Effector memory CD8-positive, alpha-beta T cell (primary cell): ENCODE data around the gene TEF.
A peak's percentile ranks its signal among the peaks of the same experiment; 100 is the strongest.
"Not testable (repeated sequence)": the region's sequence is repeated elsewhere in the genome, so short reads cannot be mapped to it uniquely, and the experiment has no call there.

Source experiments
- ATAC-seq: fragments of 150-1000 bp; cut with Tn5 transposase; replicated peaks from 2 replicates; pipeline ENCODE4 v1.10.0; 2021; ENCODE audit warnings: mild to moderate bottlenecking, moderate library complexity
- DNase-seq, 3 experiments: peaks; one replicate each; pipeline ENCODE4 v3.0.0; 2021
- H3K27ac Mint-ChIP-seq, 2 donors: one replicate each; pipeline ENCODE4 v1.8.0; 2022; ENCODE audit warnings: mild to moderate bottlenecking in 2 of 2, mixed read lengths in 2 of 2, moderate library complexity in 2 of 2
- H3K27me3 Mint-ChIP-seq, 2 donors: one replicate each; pipeline ENCODE4 v1.8.0; 2022; ENCODE audit warnings: mixed read lengths in 2 of 2
- H3K36me3 Mint-ChIP-seq: one replicate; pipeline ENCODE4 v1.8.0; 2022; ENCODE audit warnings: mild to moderate bottlenecking, moderate library complexity, mixed read lengths; ENCODE audit not compliant: insufficient read depth
- H3K4me1 Mint-ChIP-seq, 2 donors: one replicate each; pipeline ENCODE4 v1.8.0; 2022; ENCODE audit warnings: low read depth in 2 of 2, mixed read lengths in 2 of 2
- H3K4me3 Mint-ChIP-seq, 2 donors: one replicate each; pipeline ENCODE4 v1.8.0; 2022; ENCODE audit warnings: mild to moderate bottlenecking in 2 of 2, mixed read lengths in 2 of 2, moderate library complexity in 2 of 2
- H3K9me3 Mint-ChIP-seq, 2 donors: one replicate each; pipeline ENCODE4 v1.8.0; 2022; ENCODE audit warnings: mixed read lengths in 2 of 2

TEF gene

GRCh38 chr22:41402851-41403250, 21.1 kb downstream of the TEF start:
- not testable (repeated sequence) for DNase-seq, H3K27me3 Mint-ChIP-seq, ATAC-seq, H3K4me3 Mint-ChIP-seq, H3K9me3 Mint-ChIP-seq, H3K36me3 Mint-ChIP-seq, H3K4me1 Mint-ChIP-seq, H3K27ac Mint-ChIP-seq

- H3K27me3 Mint-ChIP-seq = no peaks in the 10 kb centered on the region
- H3K9me3 Mint-ChIP-seq = no peaks in the 10 kb centered on the region
- H3K4me3 Mint-ChIP-seq = no peak overlapping the region
- peak; percentile 82 to 85 (median 83) for DNase-seq
- peak; percentile 100 for ATAC-seq
- no peaks in the 10 kb centered on the region for H3K36me3 Mint-ChIP-seq
- peaks cover 5 to 6% of the 10 kb centered on the region in 2 donors for H3K4me1 Mint-ChIP-seq
- H3K27ac Mint-ChIP-seq = peak overlapping the region; percentile 5 to 47
These were observed 22.0 kb downstream of the TEF start for GRCh38 chr22:41403532-41404318.

- Mint-ChIP-seq H3K4me3 (no peak overlapping the region), H3K27ac (no peak overlapping the region), H3K36me3 (no peaks in the 10 kb centered on the region), H3K9me3 (no peaks in the 10 kb centered on the region), H3K4me1 (peaks cover 5 to 10% of the 10 kb centered on the region in 2 donors), H3K27me3 (no peaks in the 10 kb centered on the region)
- DNase-seq (no peak), ATAC-seq (no peak)
These were observed 23.8 kb downstream of the TEF start for GRCh38 chr22:41405588-41405987.

GRCh38 chr22:41406410-41406809, 24.7 kb downstream of the TEF start:
- no peaks in the 10 kb centered on the region for H3K27me3 Mint-ChIP-seq
- no peak overlapping the region for H3K4me3 Mint-ChIP-seq
- no peaks in the 10 kb centered on the region for H3K9me3 Mint-ChIP-seq
- DNase-seq (no peak), ATAC-seq (no peak)
- no peaks in the 10 kb centered on the region for H3K36me3 Mint-ChIP-seq
- no peak overlapping the region for H3K27ac Mint-ChIP-seq
- H3K4me1 Mint-ChIP-seq = peaks cover 5 to 11% of the 10 kb centered on the region in 2 donors

GRCh38 chr22:41407433-41407832, 25.7 kb downstream of the TEF start:
- Mint-ChIP-seq H3K9me3 (no peaks in the 10 kb centered on the region), H3K27me3 (no peaks in the 10 kb centered on the region), H3K4me1 (peaks cover 12 to 18% of the 10 kb centered on the region in 2 donors), H3K4me3 (no peak overlapping the region), H3K36me3 (peaks cover under 1% of the 10 kb centered on the region), H3K27ac (peak overlapping the region in 1 of 2 donors; percentile 60)
- DNase-seq (no peak), ATAC-seq (no peak)

GRCh38 chr22:41408665-41409064, 26.9 kb downstream of the TEF start:
- Mint-ChIP-seq H3K36me3 (peaks cover 13% of the 10 kb centered on the region), H3K9me3 (no peaks in the 10 kb centered on the region), H3K27me3 (no peaks in the 10 kb centered on the region), H3K4me1 (peaks cover 13 to 20% of the 10 kb centered on the region in 2 donors), H3K27ac (peak overlapping the region in 1 of 2 donors; percentile 15), H3K4me3 (no peak overlapping the region)
- no peak for DNase-seq
- ATAC-seq = no peak

- H3K36me3 Mint-ChIP-seq = peaks cover 21% of the 10 kb centered on the region
- H3K27me3 Mint-ChIP-seq = no peaks in the 10 kb centered on the region
- ATAC-seq (no peak), DNase-seq (no peak)
- no peaks in the 10 kb centered on the region for H3K9me3 Mint-ChIP-seq
- H3K4me1 Mint-ChIP-seq = peaks cover 16 to 20% of the 10 kb centered on the region in 2 donors
- H3K27ac Mint-ChIP-seq = peak overlapping the region; percentile 41 to 100
- no peak overlapping the region for H3K4me3 Mint-ChIP-seq
These were observed 28.6 kb downstream of the TEF start for GRCh38 chr22:41410311-41410751.

- peaks cover 21 to 23% of the 10 kb centered on the region in 2 donors for H3K4me1 Mint-ChIP-seq
- no peak for DNase-seq
- H3K27me3 Mint-ChIP-seq = no peaks in the 10 kb centered on the region
- H3K4me3 Mint-ChIP-seq = peak overlapping the region in 1 of 2 donors; percentile 37
- peaks cover 22% of the 10 kb centered on the region for H3K36me3 Mint-ChIP-seq
- no peak for ATAC-seq
- H3K27ac Mint-ChIP-seq = peak overlapping the region; percentile 99 to 100
- H3K9me3 Mint-ChIP-seq = no peaks in the 10 kb centered on the region
These were observed 29.5 kb downstream of the TEF start for GRCh38 chr22:41411021-41411851.

GRCh38 chr22:41415554-41415953, 33.8 kb downstream of the TEF start:
- peak overlapping the region; percentile 95 to 100 for H3K4me3 Mint-ChIP-seq
- no peaks in the 10 kb centered on the region for H3K9me3 Mint-ChIP-seq
- H3K4me1 Mint-ChIP-seq = peaks cover 17 to 25% of the 10 kb centered on the region in 2 donors
- no peaks in the 10 kb centered on the region for H3K27me3 Mint-ChIP-seq
- ATAC-seq (no peak), DNase-seq (no peak)
- peaks cover 24% of the 10 kb centered on the region for H3K36me3 Mint-ChIP-seq
- peak overlapping the region; percentile 71 to 100 for H3K27ac Mint-ChIP-seq

- Mint-ChIP-seq H3K27ac (peak overlapping the region; percentile 32 to 63), H3K4me1 (peaks cover 5 to 15% of the 10 kb centered on the region in 2 donors), H3K4me3 (no peak overlapping the region), H3K9me3 (no peaks in the 10 kb centered on the region), H3K27me3 (no peaks in the 10 kb centered on the region), H3K36me3 (peaks cover 29% of the 10 kb centered on the region)
- DNase-seq (no peak), ATAC-seq (no peak)
These were observed 36.1 kb downstream of the TEF start for GRCh38 chr22:41417622-41418390.

- DNase-seq (no peak), ATAC-seq (no peak)
- no peaks in the 10 kb centered on the region for H3K27me3 Mint-ChIP-seq
- H3K4me1 Mint-ChIP-seq = peaks cover 4 to 15% of the 10 kb centered on the region in 2 donors
- H3K36me3 Mint-ChIP-seq = peaks cover 27% of the 10 kb centered on the region
- no peaks in the 10 kb centered on the region for H3K9me3 Mint-ChIP-seq
- no peak overlapping the region for H3K4me3 Mint-ChIP-seq
- peak overlapping the region; percentile 32 to 63 for H3K27ac Mint-ChIP-seq
These were observed 37.0 kb downstream of the TEF start for GRCh38 chr22:41418717-41419116.

- no peak for DNase-seq
- H3K27me3 Mint-ChIP-seq = no peaks in the 10 kb centered on the region
- H3K36me3 Mint-ChIP-seq = peaks cover 68% of the 10 kb centered on the region
- H3K4me3 Mint-ChIP-seq = peak overlapping the region; percentile 27 to 42
- H3K4me1 Mint-ChIP-seq = peaks cover 6 to 10% of the 10 kb centered on the region in 2 donors
- H3K9me3 Mint-ChIP-seq = no peaks in the 10 kb centered on the region
- ATAC-seq = peak; percentile 62
- peak overlapping the region; percentile 65 to 81 for H3K27ac Mint-ChIP-seq
These were observed 44.1 kb downstream of the TEF start for GRCh38 chr22:41425660-41426365.
